Rectal smooth muscle tissue (tissue), 1 donor: Measurements from ENCODE around the gene HSD17B3.

ENCODE experiments used
- H3K27ac ChIP-seq: one replicate; pipeline ENCODE4 v1.7.0; 2013; ENCODE audit warnings: low read depth, low read length, inconsistent platforms
- H3K27me3 ChIP-seq: one replicate; pipeline ENCODE4 v1.7.0; 2013; ENCODE audit warnings: low read length; ENCODE audit not compliant: control insufficient read depth, insufficient read depth
- H3K36me3 ChIP-seq: one replicate; pipeline ENCODE4 v1.7.0; 2013; ENCODE audit warnings: low read length; ENCODE audit not compliant: control insufficient read depth, insufficient read depth
- H3K4me1 ChIP-seq: one replicate; pipeline ENCODE4 v1.7.0; 2013; ENCODE audit warnings: low read length; ENCODE audit not compliant: control insufficient read depth, insufficient read depth
- H3K4me3 ChIP-seq: one replicate; pipeline ENCODE4 v1.7.0; 2013; ENCODE audit warnings: low read length
- H3K9ac ChIP-seq: one replicate; pipeline ENCODE4 v1.7.0; 2013; ENCODE audit warnings: low read length

The HSD17B3 gene

DNA sequence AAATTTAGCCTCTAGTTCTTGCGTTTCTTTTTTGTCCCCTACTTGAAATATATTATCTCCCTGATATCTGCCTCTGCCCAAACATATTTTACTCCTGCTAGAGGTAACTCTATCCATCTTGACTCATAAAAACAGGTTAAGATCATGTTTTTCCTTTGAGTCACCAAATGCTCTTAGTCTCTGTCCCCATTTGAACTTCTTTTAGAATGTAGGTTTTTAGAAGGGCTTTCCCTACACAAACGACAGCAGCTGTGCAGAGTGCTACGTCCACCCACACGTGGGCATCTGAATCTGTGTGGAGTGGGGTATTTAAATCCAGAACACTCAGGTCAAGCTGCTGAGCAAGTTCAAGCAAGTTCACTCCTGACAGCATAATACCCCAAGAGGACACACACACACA lies 2.2 kb downstream of the HSD17B3 start:
- H3K27ac ChIP-seq = no peak overlapping the region
- H3K4me1 ChIP-seq = no peaks in the 10 kb centered on the region
- H3K4me3 ChIP-seq = no peak overlapping the region
- no peaks in the 10 kb centered on the region for H3K27me3 ChIP-seq
- no peaks in the 10 kb centered on the region for H3K36me3 ChIP-seq
- no peak overlapping the region for H3K9ac ChIP-seq

DNA sequence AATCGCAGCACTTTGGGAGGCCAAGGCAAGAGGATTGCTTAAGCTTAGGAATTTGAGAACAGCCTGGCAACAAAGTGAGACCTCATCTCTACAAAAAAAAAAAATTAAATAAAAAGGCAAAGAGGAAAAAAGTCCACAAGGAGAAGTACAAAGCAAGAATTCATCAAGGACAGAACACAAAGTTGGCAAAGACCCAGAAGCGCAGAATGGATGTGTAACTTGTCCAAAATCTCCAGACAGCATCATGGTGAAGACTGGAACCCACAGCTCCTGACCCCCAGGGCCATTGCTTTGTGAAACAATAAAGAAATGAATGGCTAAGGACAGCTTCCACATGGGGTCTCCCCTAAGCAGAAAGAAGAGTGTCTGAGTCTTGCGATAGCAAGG lies 7.8 kb downstream of the HSD17B3 start:
- H3K4me3 ChIP-seq = no peak overlapping the region
- no peaks in the 10 kb centered on the region for H3K27me3 ChIP-seq
- H3K36me3 ChIP-seq = no peaks in the 10 kb centered on the region
- H3K27ac ChIP-seq = no peak overlapping the region
- H3K9ac ChIP-seq = no peak overlapping the region
- H3K4me1 ChIP-seq = no peaks in the 10 kb centered on the region

DNA sequence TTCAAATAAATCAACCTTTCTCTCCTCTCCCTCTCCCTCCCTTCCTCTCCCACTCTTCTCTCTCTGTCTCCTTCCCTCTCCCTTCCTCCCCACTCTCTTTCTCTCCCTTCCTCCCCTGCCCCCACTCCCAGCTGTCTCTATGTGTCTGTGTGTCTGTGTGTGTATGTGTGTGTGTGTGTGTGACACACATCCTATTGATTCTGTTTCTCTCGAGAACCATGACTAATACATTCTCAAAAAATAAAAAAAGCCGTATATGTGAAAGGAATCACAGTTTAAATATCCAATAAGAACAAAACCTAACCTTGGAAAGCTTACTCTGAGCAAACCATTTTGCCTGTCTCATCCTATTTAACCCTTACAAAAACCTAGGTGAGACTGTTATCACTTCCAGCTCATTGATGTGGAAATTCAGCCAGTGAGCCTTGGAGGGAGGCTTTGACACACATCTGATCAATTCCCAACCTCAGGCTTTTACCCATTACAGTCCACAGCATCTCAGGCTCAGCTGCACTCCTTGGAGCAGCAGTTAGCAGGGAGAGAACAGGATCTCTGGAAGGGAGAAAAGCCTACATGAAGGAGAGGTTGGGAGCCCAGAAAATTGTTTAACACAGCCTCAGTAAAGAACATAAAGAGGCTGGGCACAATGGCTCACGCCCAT lies 8.3 kb downstream of the HSD17B3 start:
- no peaks in the 10 kb centered on the region for H3K36me3 ChIP-seq
- no peak overlapping the region for H3K4me3 ChIP-seq
- H3K9ac ChIP-seq = no peak overlapping the region
- H3K4me1 ChIP-seq = no peaks in the 10 kb centered on the region
- H3K27ac ChIP-seq = no peak overlapping the region
- no peaks in the 10 kb centered on the region for H3K27me3 ChIP-seq

DNA sequence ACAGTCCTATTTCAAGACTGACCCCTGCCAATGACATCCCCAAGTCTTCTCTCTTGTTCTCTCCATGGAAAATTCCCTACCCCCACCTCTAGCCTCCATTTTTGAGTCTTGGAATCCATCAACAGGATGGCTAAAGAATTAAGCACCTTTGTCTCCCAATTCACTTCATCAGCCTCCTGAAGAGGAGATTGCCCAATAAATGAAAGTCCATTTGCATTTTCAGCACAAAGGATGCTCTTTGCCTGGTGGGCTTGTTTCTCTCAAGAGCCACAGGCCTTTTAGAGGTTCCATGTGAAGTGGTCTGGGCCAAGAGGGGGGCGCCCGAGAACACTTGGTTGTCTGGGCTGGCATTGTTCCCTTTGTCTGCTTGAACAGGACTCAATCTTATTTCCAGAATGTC lies 12.6 kb downstream of the HSD17B3 start:
- H3K36me3 ChIP-seq = no peaks in the 10 kb centered on the region
- no peaks in the 10 kb centered on the region for H3K4me1 ChIP-seq
- H3K27me3 ChIP-seq = no peaks in the 10 kb centered on the region
- H3K27ac ChIP-seq = no peak overlapping the region
- H3K4me3 ChIP-seq = no peak overlapping the region
- no peak overlapping the region for H3K9ac ChIP-seq

DNA sequence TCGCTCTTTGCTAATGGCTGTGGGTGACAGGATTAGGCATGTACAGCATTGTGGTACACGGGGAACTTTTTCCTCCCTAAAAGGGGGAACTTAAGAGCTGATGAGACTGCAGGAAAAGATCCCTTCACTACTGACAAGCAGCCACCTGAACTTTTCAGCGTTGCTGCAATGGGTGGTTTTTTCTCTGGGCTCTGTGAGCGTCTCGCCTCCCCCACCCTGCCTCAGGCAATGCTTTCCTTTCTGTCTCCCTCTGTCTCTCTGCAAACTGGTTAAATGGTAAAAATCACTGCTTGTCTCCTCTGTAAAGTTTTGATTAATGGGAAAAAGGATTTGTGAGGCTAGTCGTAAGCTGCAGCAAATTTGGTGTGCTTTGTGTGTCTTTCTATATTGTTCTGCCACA lies 20.3 kb downstream of the HSD17B3 start:
- Histone ChIP-seq H3K4me1 (no peaks in the 10 kb centered on the region), H3K27me3 (no peaks in the 10 kb centered on the region), H3K27ac (no peak overlapping the region), H3K4me3 (no peak overlapping the region), H3K36me3 (no peaks in the 10 kb centered on the region), H3K9ac (no peak overlapping the region)

DNA sequence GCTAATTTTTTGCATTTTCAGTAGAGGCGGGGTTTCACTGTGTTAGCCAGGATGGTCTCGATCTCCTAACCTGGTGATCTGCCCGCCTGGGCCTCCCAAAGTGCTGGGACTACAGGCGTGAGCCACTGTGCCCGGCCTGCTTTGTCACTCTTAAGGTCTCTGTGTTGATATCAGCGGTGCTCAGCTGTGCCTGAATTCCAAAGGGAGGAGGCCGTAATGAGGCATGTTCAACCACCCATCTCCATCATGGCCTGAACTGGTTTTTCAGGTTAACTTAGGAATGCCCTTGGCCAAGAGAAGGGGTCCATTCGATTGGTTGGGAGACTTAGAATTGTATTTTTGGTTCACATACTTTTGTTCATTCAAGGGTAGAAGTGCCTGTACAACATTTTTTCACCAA lies 22.0 kb downstream of the HSD17B3 start:
- Histone ChIP-seq H3K4me3 (no peak overlapping the region), H3K4me1 (no peaks in the 10 kb centered on the region), H3K36me3 (no peaks in the 10 kb centered on the region), H3K9ac (no peak overlapping the region), H3K27me3 (no peaks in the 10 kb centered on the region), H3K27ac (no peak overlapping the region)

DNA sequence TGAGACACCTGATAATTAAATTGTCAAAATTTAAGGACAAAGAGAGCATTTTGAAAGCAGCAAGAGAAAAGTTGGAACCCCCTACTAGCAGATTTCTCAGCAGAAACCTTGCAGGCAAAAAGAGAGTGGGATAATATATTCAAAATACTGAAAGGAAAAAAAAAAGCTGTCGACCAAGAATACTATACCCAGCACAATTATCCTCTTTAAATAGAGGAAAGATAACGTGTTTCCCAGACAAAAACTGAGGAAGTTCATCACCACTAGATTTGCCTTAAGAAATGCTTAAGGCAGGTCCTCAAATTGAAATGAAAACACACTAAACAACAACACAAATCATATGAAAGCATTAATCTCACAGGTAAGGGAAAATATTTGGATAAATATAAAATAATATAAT lies 27.0 kb downstream of the HSD17B3 start:
- Histone ChIP-seq H3K36me3 (no peaks in the 10 kb centered on the region), H3K4me3 (no peak overlapping the region), H3K27me3 (no peaks in the 10 kb centered on the region), H3K4me1 (no peaks in the 10 kb centered on the region), H3K9ac (no peak overlapping the region), H3K27ac (no peak overlapping the region)

DNA sequence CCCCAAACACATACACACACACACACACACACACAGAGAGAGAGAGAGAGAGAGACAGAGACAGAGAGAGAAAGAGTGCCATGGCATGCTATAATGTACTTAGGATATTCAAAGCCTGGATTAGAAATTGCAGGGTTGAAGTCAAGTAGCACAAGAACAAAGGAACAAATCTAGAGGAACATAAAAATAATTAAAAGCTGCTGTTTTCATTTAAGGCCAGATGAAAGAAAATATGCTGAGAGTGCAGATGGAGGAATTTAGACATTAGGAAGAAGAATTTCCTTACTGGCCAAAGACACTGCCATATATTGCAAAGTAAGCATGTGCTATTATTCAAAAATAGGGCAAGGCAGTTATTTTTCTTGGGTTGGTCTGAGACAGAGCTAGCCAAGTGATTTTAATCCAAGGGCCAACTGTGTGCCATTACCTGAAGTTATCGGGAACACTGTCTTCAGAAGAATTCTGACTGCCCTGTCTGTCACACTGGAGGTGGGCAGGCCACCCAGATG lies 31.7 kb downstream of the HSD17B3 start:
- H3K27me3 ChIP-seq = no peaks in the 10 kb centered on the region
- no peaks in the 10 kb centered on the region for H3K36me3 ChIP-seq
- no peak overlapping the region for H3K9ac ChIP-seq
- H3K4me1 ChIP-seq = no peaks in the 10 kb centered on the region
- H3K4me3 ChIP-seq = no peak overlapping the region
- H3K27ac ChIP-seq = no peak overlapping the region

DNA sequence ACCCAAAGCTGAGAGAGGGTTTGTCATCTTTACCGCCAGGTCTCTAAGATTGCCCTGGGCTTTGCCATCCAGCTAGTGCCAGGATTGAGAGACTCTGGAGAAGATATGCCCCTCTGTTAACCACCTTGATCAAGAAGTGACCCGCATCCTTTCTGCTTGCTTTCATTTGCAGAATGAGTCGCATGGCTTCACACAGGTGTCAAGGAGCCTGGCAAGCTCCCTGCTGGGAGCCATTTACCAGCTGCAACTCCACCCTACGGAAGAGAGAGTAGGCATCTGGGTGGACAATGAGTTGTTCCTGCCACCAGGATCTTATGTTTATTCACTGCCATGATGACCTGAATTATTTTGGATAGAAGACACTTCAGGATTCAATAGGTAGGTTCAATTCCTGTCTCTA lies 43.0 kb downstream of the HSD17B3 start:
- no peaks in the 10 kb centered on the region for H3K36me3 ChIP-seq
- no peaks in the 10 kb centered on the region for H3K4me1 ChIP-seq
- H3K9ac ChIP-seq = no peak overlapping the region
- no peaks in the 10 kb centered on the region for H3K27me3 ChIP-seq
- H3K4me3 ChIP-seq = no peak overlapping the region
- no peak overlapping the region for H3K27ac ChIP-seq

DNA sequence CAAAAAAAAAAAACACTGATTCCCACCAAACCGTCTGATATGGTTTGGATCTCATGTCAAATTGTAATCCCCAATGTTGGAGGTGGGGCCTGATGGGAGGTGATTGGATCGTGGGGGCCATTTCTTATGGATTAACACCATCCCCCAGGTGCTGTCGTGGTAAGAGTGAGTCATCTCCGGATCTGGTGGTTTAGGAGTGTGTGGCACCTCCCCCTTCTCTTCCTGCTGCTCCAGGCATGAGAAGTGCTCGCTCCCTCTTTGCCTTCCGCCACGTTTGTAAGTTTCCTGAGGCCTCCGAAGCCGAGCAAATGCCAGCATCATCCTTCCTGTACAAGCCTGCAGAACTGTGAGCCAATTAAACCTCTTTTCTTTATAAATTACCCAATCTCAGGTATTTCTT lies 45.2 kb downstream of the HSD17B3 start:
- H3K4me1 ChIP-seq = no peaks in the 10 kb centered on the region
- no peaks in the 10 kb centered on the region for H3K36me3 ChIP-seq
- H3K27ac ChIP-seq = no peak overlapping the region
- no peak overlapping the region for H3K4me3 ChIP-seq
- H3K27me3 ChIP-seq = no peaks in the 10 kb centered on the region
- H3K9ac ChIP-seq = no peak overlapping the region

DNA sequence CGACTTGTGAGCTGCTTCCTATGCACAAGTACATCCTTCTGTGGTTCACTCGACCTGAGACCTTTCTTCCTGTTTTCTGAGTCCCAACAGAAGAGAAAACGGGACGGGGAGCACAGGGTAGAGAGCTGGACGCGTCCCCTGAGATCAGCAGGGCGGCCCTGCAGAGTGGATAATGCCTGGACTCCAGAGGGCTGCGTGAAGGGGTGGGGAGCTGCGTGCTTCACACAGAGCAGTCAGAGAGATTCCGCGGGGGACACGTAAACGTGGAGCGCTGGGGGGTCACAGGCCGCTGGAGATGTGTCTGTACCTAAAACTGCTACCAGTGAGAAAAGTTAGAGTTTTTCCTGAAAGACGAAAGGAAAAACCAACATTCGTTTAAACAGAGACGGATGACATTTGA lies 46.3 kb downstream of the HSD17B3 start:
- no peaks in the 10 kb centered on the region for H3K4me1 ChIP-seq
- H3K4me3 ChIP-seq = no peak overlapping the region
- no peaks in the 10 kb centered on the region for H3K36me3 ChIP-seq
- H3K27me3 ChIP-seq = no peaks in the 10 kb centered on the region
- no peak overlapping the region for H3K9ac ChIP-seq
- no peak overlapping the region for H3K27ac ChIP-seq

DNA sequence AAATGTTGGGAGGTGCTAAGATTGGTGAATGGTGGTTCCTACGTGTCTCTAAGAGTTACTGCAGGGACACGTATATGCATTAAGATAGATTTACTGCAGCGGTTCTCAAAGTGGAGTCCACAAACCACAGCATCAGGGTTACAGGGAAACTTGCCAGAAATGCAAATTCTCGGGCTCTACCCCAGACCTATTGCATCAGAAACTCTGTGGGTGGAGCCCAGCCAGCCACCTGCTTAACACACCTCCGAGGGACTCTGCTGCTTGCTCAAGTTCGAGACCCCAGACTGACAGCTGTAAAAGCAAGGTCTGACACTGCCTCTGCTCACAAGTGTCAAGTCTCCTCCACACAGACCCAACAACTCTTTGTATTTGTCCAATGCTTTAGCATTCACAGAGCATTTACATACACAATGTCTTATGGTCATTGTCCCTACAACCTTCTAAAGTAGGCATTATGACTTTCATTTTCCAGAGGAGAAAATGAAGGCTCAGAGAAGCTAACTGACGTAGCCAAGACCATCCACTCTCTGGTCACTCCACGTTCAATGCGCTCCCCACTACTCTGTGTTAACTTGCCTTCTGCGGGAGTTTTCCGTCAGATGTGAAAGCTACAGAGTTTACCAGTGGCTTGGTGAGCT lies 48.8 kb downstream of the HSD17B3 start:
- Histone ChIP-seq H3K36me3 (no peaks in the 10 kb centered on the region), H3K27ac (no peak overlapping the region), H3K27me3 (no peaks in the 10 kb centered on the region)

DNA sequence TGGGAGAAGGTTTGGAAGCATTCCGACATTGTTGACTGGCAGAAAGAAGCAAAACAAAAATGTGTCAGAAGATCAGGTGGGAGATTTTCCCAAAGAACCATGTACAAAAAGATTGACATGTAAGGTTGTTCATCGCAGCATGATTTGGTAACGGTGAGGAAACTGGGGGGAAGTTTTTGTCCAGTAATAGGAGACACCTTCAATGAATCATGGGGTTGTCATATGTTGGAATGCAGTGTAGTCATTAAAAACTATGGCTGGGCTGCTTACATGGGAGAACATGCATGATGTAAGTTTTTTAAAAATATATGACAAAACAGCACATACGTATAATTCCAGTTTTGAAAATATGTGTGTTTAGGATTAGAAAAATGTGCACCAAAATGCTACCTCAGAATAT lies 50.5 kb downstream of the HSD17B3 start:
- Histone ChIP-seq H3K27ac (no peak overlapping the region), H3K4me1 (no peaks in the 10 kb centered on the region), H3K27me3 (no peaks in the 10 kb centered on the region), H3K4me3 (no peak overlapping the region), H3K9ac (no peak overlapping the region), H3K36me3 (no peaks in the 10 kb centered on the region)

More for the DNA sequence above, 48.8 kb downstream of the HSD17B3 start:
- no peaks in the 10 kb centered on the region for H3K4me1 ChIP-seq
- no peak overlapping the region for H3K4me3 ChIP-seq
- H3K9ac ChIP-seq = no peak overlapping the region
